Measurements from ENCODE around the gene DIP2C. TPM values are rescaled to one million over a fixed set of nuclear protein-coding genes. Genes with fewer than 3 reads are reported as not detected.

The DIP2C gene
- polyA plus RNA-seq, 1 of the 3 experiments (the other 2 are of a cell fraction), result 8.7 TPM

- Histone ChIP-seq H3K9ac (no peak overlapping the region), H3K79me2 (ENCODE audit: insufficient read depth) (peaks cover 95% of the 10 kb centered on the region), H4K20me1 (ENCODE audit: insufficient read depth) (peaks cover 91% of the 10 kb centered on the region), H3K27ac (ENCODE audit: low read depth in 2 of 2, low read length in 1 of 2) (no peak overlapping the region), H3K4me2 (no peak overlapping the region), H3K9me3 (no peaks in the 10 kb centered on the region), H3K36me3 (replicated peaks in 1 of 2; ENCODE audit: control insufficient read depth in 1 of 2, insufficient read depth in 2 of 2, low read length in 1 of 2) (no peaks in the 10 kb centered on the region), H3K4me3 (ENCODE audit: low read depth in 2 of 2, low read length in 1 of 2) (no peak overlapping the region), H3K9me2 (no peaks in the 10 kb centered on the region), H3K4me1 (ENCODE audit: control insufficient read depth in 1 of 2, insufficient read depth in 2 of 2, low read depth in 1 of 2, low read length in 1 of 2) (peaks cover 0 to 4% of the 10 kb centered on the region in 2 experiments; a peak in 1 of 4 replicates), H3K27me3 (ENCODE audit: insufficient read depth) (no peaks in the 10 kb centered on the region), H2AFZ (ENCODE audit: low read depth) (no peak overlapping the region), H3F3A (replicated peaks; ENCODE audit: insufficient read depth) (peaks cover 14% of the 10 kb centered on the region)
- POLR2A ChIA-PET, result no interaction called here
- 94% methylated on average over 14 of the region's 37 CpGs for WGBS (ENCODE audit: low lambda C conversion rate)
- no peak for DNase-seq
- TF ChIP-seq CTCF (IDR thresholded peaks at IDR 0.05) (no peak), MXI1 (IDR thresholded peaks at IDR 0.05; ENCODE audit: low read depth, low read length) (no peak), EZH2phosphoT487 (IDR thresholded peaks at IDR 0.05; ENCODE audit: borderline replicate concordance, low read depth) (no peak), MAX (IDR thresholded peaks at IDR 0.05; ENCODE audit: low read depth) (no peak), RFX5 (IDR thresholded peaks at IDR 0.05; ENCODE audit: low read length) (no peak), NFIC (IDR thresholded peaks at IDR 0.05; ENCODE audit: borderline replicate concordance) (no peak), MEF2A (IDR thresholded peaks at IDR 0.05; ENCODE audit: borderline replicate concordance, low read depth) (no peak)
- CTCF ChIA-PET, result no interaction called here
Measured at GRCh38 chr10:666237-667012, 23.0 kb downstream of the DIP2C start.

GRCh38 chr10:665579-666091, 23.8 kb downstream of the DIP2C start:
- H3F3A ChIP-seq (replicated peaks; ENCODE audit: insufficient read depth), result peaks cover 13% of the 10 kb centered on the region
- TF ChIP-seq REST (IDR thresholded peaks at IDR 0.05; ENCODE audit: low read depth, low read length) (no peak), NFIC (IDR thresholded peaks at IDR 0.05; ENCODE audit: borderline replicate concordance) (no peak), USF1 (IDR thresholded peaks at IDR 0.05; ENCODE audit: borderline replicate concordance, low read depth) (no peak), SIN3A (IDR thresholded peaks at IDR 0.05; ENCODE audit: borderline replicate concordance, low read depth, low read length) (no peak), MXI1 (IDR thresholded peaks at IDR 0.05; ENCODE audit: low read depth, low read length) (no peak), FOXJ3 (CRISPR knock-in tag; IDR thresholded peaks at IDR 0.05) (no peak), YY1 (IDR thresholded peaks at IDR 0.05; ENCODE audit: low read depth) (no peak), ZBTB33 (IDR thresholded peaks at IDR 0.05; ENCODE audit: borderline replicate concordance, low read depth) (no peak), RCOR1 (IDR thresholded peaks at IDR 0.05; ENCODE audit: low read length) (no peak)
- ChIA-PET CTCF (no interaction called here), POLR2A (no interaction called here)
- H3K9ac ChIP-seq, result no peak overlapping the region
- no peak overlapping the region for H3K4me2 ChIP-seq
- DNase-seq, result no peak
- peaks cover 99% of the 10 kb centered on the region for H3K79me2 ChIP-seq (ENCODE audit: insufficient read depth)
- H3K4me1 ChIP-seq (ENCODE audit: control insufficient read depth in 1 of 2, insufficient read depth in 2 of 2, low read depth in 1 of 2, low read length in 1 of 2), result peaks cover 0 to 4% of the 10 kb centered on the region in 2 experiments; a peak in 1 of 4 replicates
- H3K36me3 ChIP-seq (replicated peaks in 1 of 2; ENCODE audit: control insufficient read depth in 1 of 2, insufficient read depth in 2 of 2, low read length in 1 of 2), result no peaks in the 10 kb centered on the region
- no peaks in the 10 kb centered on the region for H3K27me3 ChIP-seq (ENCODE audit: insufficient read depth)
- H3K9me3 ChIP-seq, result no peaks in the 10 kb centered on the region
- 95% methylated on average over 30 of the region's 30 CpGs for WGBS (ENCODE audit: low lambda C conversion rate)
- H4K20me1 ChIP-seq (ENCODE audit: insufficient read depth), result peaks cover 94% of the 10 kb centered on the region
- no peak overlapping the region for H3K27ac ChIP-seq (ENCODE audit: low read depth in 2 of 2, low read length in 1 of 2)
- no peak overlapping the region for H2AFZ ChIP-seq (ENCODE audit: low read depth)
- H3K9me2 ChIP-seq, result no peaks in the 10 kb centered on the region
- H3K4me3 ChIP-seq (ENCODE audit: low read depth in 2 of 2, low read length in 1 of 2), result no peak overlapping the region
